Peyer's patch (tissue), 4 donors: ENCODE results near the gene SCUBE1.

ENCODE experiments used
- POLR2A ChIP-seq, 2 donors: fragments of 450-650 bp; IDR thresholded peaks; one replicate each; pipeline ENCODE4 v1.5.1; 2017; ENCODE audit warnings: antibody characterized with exemption in 2 of 2, mild to moderate bottlenecking in 2 of 2, moderate library complexity in 2 of 2
- TF ChIP-seq, protein P1 (sequence below), 6 experiments: fragments of 450-650 bp in 4 of 6; fragments of 200-600 bp in 2 of 6; sonication (generic) in 1 of 6; IDR thresholded peaks; one replicate each; pipeline ENCODE4 v1.5.1; 2017 to 2019; ENCODE audit warnings: antibody characterized with exemption in 6 of 6, mild to moderate bottlenecking in 3 of 6, moderate library complexity in 1 of 6

DNA sequence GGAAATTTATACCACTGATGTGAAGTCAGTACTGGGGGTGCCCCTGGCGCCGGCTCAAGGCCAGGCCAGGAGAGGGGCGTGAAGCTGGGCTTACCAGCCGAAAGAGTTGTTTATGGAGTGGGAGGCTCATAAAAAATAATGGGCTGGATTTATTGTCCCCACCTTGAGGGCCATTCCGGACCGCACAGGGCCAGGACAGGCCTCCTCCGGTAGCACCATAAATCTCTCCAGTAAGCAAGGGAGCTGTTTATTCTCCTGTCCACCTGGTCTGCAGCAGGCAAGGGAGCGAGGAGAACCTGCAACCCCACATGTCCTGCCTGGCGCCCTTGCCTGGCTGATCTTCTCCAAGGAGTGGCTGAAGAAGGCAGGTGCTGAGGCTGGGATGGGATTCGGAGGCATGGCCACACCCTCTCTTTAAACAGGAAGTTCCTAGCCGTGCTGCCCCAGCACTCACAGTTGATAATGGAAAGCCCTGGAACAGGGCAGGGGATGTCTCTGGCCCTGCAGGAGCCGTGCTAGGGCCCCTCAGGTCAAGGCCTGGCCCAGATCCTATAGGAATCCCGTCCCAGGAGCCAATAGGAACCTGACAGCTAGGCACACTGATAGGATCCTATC is 65.1 kb downstream of the SCUBE1 start:
- TF ChIP-seq, protein P1, sequence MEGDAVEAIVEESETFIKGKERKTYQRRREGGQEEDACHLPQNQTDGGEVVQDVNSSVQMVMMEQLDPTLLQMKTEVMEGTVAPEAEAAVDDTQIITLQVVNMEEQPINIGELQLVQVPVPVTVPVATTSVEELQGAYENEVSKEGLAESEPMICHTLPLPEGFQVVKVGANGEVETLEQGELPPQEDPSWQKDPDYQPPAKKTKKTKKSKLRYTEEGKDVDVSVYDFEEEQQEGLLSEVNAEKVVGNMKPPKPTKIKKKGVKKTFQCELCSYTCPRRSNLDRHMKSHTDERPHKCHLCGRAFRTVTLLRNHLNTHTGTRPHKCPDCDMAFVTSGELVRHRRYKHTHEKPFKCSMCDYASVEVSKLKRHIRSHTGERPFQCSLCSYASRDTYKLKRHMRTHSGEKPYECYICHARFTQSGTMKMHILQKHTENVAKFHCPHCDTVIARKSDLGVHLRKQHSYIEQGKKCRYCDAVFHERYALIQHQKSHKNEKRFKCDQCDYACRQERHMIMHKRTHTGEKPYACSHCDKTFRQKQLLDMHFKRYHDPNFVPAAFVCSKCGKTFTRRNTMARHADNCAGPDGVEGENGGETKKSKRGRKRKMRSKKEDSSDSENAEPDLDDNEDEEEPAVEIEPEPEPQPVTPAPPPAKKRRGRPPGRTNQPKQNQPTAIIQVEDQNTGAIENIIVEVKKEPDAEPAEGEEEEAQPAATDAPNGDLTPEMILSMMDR (IDR thresholded peaks at IDR 0.05): no peak
- TF ChIP-seq POLR2A (IDR thresholded peaks at IDR 0.05): no peak
